ENCODE data around the gene LMBRD2. TPM values are rescaled to one million over a fixed set of nuclear protein-coding genes. Genes with fewer than 3 reads are reported as not detected.

LMBRD2 gene
- total and polyA plus RNA-seq, 2 donors (not counting 1 experiment from before 2014, with no cell fraction given) = 7.2 to 19.8 TPM

GRCh38 chr5:36178524-36178890, 26.8 kb upstream of the LMBRD2 start:
- TF ChIP-seq EZH2 (IDR thresholded peaks at IDR 0.05; ENCODE audit: low read length, missing control alignments) = no peak
- TF ChIP-seq CTCF (conservative IDR thresholded peaks at IDR 0.05 in 1 of 2, IDR thresholded peaks at IDR 0.05 in 1 of 2; ENCODE audit: low read depth in 1 of 2, low read length in 2 of 2) = no peak
- Histone ChIP-seq H3K79me2 (ENCODE audit: control insufficient read depth, insufficient read depth, low read length) (no peaks in the 10 kb centered on the region), H3K27ac (ENCODE audit: insufficient read depth, low read length) (no peak overlapping the region), H4K20me1 (ENCODE audit: control insufficient read depth, extremely low read depth, insufficient read depth, low read length) (no peaks in the 10 kb centered on the region), H2AFZ (ENCODE audit: low read length) (no peak overlapping the region), H3K27me3 (ENCODE audit: control insufficient read depth, insufficient read depth, low read length) (no peaks in the 10 kb centered on the region), H3K9me3 (ENCODE audit: control insufficient read depth, insufficient read depth, low read depth, low read length) (no peaks in the 10 kb centered on the region), H3K4me2 (ENCODE audit: extremely low read depth, insufficient read depth, low read length) (no peak overlapping the region), H3K4me3 (replicated peaks in 1 of 4; ENCODE audit: control extremely low read depth in 1 of 4, insufficient read depth in 1 of 4, low read depth in 3 of 4, low read length in 4 of 4) (no peak overlapping the region), H3K9ac (ENCODE audit: insufficient read depth, low read length) (no peak overlapping the region), H3K4me1 (ENCODE audit: control insufficient read depth, extremely low read depth, insufficient read depth, low read length) (no peaks in the 10 kb centered on the region), H3K36me3 (ENCODE audit: control insufficient read depth, insufficient read depth, low read length) (peaks cover 9% of the 10 kb centered on the region)
- DNase-seq (ENCODE audit: low read depth in 2 of 2) = no peak

- Histone ChIP-seq H3K36me3 (ENCODE audit: control insufficient read depth, insufficient read depth, low read length) (peaks cover 9% of the 10 kb centered on the region), H4K20me1 (ENCODE audit: control insufficient read depth, extremely low read depth, insufficient read depth, low read length) (no peaks in the 10 kb centered on the region), H2AFZ (ENCODE audit: low read length) (no peak overlapping the region), H3K9me3 (ENCODE audit: control insufficient read depth, insufficient read depth, low read depth, low read length) (no peaks in the 10 kb centered on the region), H3K4me3 (replicated peaks in 1 of 4; ENCODE audit: control extremely low read depth in 1 of 4, insufficient read depth in 1 of 4, low read depth in 3 of 4, low read length in 4 of 4) (no peak overlapping the region), H3K27ac (ENCODE audit: insufficient read depth, low read length) (no peak overlapping the region), H3K9ac (ENCODE audit: insufficient read depth, low read length) (no peak overlapping the region), H3K79me2 (ENCODE audit: control insufficient read depth, insufficient read depth, low read length) (no peaks in the 10 kb centered on the region), H3K4me2 (ENCODE audit: extremely low read depth, insufficient read depth, low read length) (no peak overlapping the region), H3K4me1 (ENCODE audit: control insufficient read depth, extremely low read depth, insufficient read depth, low read length) (no peaks in the 10 kb centered on the region), H3K27me3 (ENCODE audit: control insufficient read depth, insufficient read depth, low read length) (no peaks in the 10 kb centered on the region)
- peak; percentile 50 to 80 for DNase-seq (ENCODE audit: low read depth in 2 of 2)
- TF ChIP-seq EZH2 (IDR thresholded peaks at IDR 0.05; ENCODE audit: low read length, missing control alignments) (no peak), CTCF (conservative IDR thresholded peaks at IDR 0.05 in 1 of 2, IDR thresholded peaks at IDR 0.05 in 1 of 2; ENCODE audit: low read depth in 1 of 2, low read length in 2 of 2) (peak; percentile 49 to 61)
Measured at GRCh38 chr5:36177715-36178523, 26.2 kb upstream of the LMBRD2 start.

GRCh38 chr5:36177154-36177553, 25.5 kb upstream of the LMBRD2 start:
- H3K4me3 ChIP-seq (replicated peaks in 1 of 4; ENCODE audit: control extremely low read depth in 1 of 4, insufficient read depth in 1 of 4, low read depth in 3 of 4, low read length in 4 of 4) = no peak overlapping the region
- H2AFZ ChIP-seq (ENCODE audit: low read length) = no peak overlapping the region
- H3K9ac ChIP-seq (ENCODE audit: insufficient read depth, low read length) = no peak overlapping the region
- DNase-seq (ENCODE audit: low read depth in 2 of 2) = no peak
- H3K79me2 ChIP-seq (ENCODE audit: control insufficient read depth, insufficient read depth, low read length) = no peaks in the 10 kb centered on the region
- H3K27me3 ChIP-seq (ENCODE audit: control insufficient read depth, insufficient read depth, low read length) = no peaks in the 10 kb centered on the region
- TF ChIP-seq CTCF (conservative IDR thresholded peaks at IDR 0.05 in 1 of 2, IDR thresholded peaks at IDR 0.05 in 1 of 2; ENCODE audit: low read depth in 1 of 2, low read length in 2 of 2) (no peak), EZH2 (IDR thresholded peaks at IDR 0.05; ENCODE audit: low read length, missing control alignments) (no peak)
- no peak overlapping the region for H3K27ac ChIP-seq (ENCODE audit: insufficient read depth, low read length)
- H4K20me1 ChIP-seq (ENCODE audit: control insufficient read depth, extremely low read depth, insufficient read depth, low read length) = no peaks in the 10 kb centered on the region
- no peak overlapping the region for H3K4me2 ChIP-seq (ENCODE audit: extremely low read depth, insufficient read depth, low read length)
- no peaks in the 10 kb centered on the region for H3K9me3 ChIP-seq (ENCODE audit: control insufficient read depth, insufficient read depth, low read depth, low read length)
- peaks cover 9% of the 10 kb centered on the region for H3K36me3 ChIP-seq (ENCODE audit: control insufficient read depth, insufficient read depth, low read length)
- H3K4me1 ChIP-seq (ENCODE audit: control insufficient read depth, extremely low read depth, insufficient read depth, low read length) = no peaks in the 10 kb centered on the region

Measured in fibroblast of lung (primary cell).